ENCODE data around the gene TDRD12. TPM values are rescaled to one million over a fixed set of nuclear protein-coding genes. Genes with fewer than 3 reads are reported as not detected.

Gene TDRD12
- total RNA-seq, 1 experiment from 2014 or later: 1.3 TPM

Other genes with a start within 250 kb of the TDRD12 start
- 89.5 to 98.3 TPM (median 93.9 TPM) in 3 replicates for gene PDCD5, start 138.6 kb upstream of the TDRD12 start, total RNA-seq (2021)
- gene ANKRD27, start 44.6 kb upstream of the TDRD12 start, total RNA-seq (2021): 48.6 to 55.7 TPM (median 55.4 TPM) in 3 replicates
- 0.24 to 0.41 TPM (median 0.37 TPM) in 3 replicates for gene RGS9BP, start 43.9 kb upstream of the TDRD12 start, total RNA-seq (2021)
- 2.4 to 3.0 TPM (median 2.7 TPM) in 3 replicates for gene NUDT19, start 27.9 kb upstream of the TDRD12 start, total RNA-seq (2021)
- gene SLC7A9, start 150.0 kb downstream of the TDRD12 start, total RNA-seq (2021): 0.11 to 0.27 TPM (median 0.16 TPM) in 3 replicates